Fibroblast of skin of scalp (primary cell): ENCODE results near the gene INPP4A.
A peak's percentile ranks its signal among the peaks of the same experiment; 100 is the strongest.

Experiments used
- DNase-seq: peaks from one replicate; pipeline ENCODE4 v3.0.0-alpha.2; 2013

The INPP4A gene

DNA sequence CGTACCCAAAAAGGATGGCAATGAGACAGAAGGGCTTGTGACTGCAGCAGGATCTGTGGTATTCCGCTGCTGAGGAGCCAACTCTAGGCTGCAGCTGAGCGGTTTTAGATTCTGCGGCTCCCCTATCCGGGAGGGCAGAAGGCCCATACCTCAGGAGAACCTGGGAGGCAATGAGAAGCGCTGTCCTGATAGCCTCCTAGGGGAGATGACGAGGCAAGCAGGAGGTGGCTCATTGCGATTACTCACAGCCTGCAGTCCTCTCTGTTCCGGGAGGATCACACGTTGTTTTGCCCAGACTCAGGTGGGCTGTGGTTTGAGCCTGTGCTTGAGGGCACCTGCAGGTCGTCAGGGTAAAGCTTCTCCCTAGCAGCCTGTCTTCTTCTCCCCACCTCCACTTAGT is 98.6 kb downstream of the INPP4A start:
- DNase-seq = no peak

DNA sequence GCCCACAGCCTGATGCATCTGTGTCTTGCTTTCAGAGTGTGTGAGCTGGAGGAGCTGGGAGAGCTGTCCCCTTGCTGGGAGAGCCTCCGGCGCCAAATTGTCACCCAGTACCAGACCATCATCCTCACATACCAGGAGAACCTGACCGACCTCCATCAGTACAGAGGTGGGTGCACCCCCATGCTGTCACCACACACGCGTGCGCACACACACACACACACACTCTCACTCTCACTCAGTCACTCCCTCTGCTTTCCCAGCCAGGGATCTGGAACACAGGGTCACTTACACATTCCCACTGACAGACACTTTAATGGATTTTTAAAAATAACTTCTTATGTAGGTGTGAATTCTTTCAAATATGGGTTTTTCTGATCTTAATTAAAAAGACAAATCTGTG is 99.2 kb downstream of the INPP4A start:
- DNase-seq = no peak

DNA sequence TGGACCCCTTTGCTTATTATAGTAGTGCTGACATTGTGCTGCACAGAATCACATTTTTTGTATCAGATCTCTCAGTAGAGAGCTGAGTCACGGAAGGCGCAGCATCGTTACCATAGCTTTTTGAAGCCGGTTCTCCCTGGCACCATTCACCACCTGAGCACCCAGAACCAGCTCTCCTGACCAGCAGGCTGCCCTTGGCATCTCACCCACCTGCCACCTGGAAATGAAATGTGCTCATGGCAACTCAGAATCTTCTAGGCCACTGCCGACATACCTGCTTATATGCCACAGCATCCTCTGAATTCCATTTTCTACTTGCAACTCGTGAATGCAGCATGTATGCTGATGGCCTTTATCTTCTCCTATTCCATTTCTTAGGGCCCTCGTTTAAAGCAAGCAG is 100.9 kb downstream of the INPP4A start:
- DNase-seq = no peak

DNA sequence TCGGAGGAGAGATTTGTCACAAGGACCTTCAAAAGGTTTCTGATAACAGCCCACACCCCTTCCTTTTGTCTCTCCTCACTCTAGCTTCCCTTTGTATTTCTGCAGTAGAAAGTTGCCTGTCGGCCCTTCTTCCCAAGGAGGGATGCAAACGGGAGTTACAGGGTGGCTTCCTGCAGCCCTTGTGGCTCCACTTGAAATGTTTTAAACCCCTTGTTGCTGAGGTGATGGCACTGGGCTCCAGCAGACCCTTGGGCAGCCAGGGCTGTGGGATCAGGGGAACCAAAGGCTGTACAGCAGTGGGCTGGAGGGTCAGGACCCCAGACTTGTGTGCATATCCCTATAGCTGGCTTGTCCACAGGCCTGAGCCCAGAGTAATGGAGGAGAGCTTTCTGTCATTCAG is 101.5 kb downstream of the INPP4A start:
- no peak for DNase-seq

DNA sequence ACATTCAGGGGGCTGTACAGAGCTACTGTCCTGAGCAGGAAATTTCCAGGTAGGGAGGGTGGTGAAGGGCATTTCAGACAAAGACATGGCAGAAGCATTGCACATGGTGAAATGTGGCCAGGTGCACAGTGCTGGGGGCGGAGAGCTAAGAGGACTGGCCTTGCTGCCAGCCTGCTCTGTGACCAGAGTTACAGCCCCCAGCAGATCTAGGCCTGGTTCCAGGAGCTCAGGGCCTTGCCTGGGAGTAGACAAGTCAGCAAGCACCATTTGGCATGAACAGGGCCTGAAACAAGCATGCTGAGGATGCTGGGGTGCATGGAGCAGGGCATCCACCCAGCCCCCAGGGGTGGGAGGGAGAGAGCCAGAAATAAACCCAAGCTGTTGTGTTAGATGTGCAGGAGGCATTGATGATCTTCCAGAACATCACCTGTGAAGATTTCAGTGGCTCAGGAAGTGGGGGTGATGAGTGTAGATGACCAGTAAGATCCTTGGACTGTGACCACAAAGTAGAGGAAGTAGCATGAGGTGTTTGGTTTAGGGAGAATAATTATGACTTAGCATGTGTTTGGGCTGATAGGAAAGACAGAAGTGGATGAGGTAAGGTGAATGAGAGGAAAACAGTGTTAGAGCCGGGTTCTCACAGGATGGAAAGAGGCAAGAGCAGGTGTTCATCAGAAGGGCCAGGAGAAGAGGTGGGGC is 102.6 kb downstream of the INPP4A start:
- no peak for DNase-seq

DNA sequence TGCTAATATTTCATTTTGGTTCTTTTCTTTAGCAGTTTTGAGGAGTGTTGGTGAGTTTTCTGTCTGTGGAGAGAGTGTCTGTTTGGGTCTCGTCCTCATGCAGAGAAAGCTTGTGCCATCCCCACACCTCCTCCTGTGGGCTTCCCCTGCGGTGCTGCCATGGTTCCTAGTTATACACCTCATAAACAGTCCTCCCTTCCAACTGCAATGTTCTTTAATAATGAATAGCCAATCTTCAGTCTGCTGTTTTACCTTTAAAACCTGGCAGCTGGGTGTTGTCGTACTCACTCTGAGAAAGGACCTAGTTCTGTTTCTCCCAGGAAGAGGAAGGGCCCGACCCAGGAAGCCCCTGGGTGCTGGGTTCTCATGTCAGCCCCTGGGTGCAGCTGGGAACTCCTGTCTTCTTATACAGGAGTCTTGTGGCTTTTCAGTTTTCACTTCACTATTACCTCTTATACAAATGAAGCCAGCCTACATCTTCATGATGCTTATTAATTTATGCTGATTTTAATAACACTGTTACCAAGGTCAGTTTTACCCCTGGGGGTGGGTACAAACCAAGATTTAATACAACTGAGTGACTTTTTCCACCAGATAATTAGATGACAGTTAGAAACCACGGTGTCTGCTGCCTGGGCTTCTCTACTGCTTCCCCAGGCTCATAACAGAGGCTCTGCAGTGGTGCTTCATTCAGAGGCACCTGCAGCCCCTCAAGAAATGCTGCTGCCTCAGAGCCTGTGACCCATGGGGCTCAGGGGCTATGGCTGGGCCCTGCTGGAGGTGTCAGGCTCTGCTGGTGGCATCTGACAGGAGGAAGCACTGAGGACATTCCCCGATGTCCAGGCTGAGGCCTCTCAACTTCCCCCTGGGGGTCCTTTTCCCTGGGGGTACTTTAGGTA is 104.5 kb downstream of the INPP4A start:
- DNase-seq = no peak

DNA sequence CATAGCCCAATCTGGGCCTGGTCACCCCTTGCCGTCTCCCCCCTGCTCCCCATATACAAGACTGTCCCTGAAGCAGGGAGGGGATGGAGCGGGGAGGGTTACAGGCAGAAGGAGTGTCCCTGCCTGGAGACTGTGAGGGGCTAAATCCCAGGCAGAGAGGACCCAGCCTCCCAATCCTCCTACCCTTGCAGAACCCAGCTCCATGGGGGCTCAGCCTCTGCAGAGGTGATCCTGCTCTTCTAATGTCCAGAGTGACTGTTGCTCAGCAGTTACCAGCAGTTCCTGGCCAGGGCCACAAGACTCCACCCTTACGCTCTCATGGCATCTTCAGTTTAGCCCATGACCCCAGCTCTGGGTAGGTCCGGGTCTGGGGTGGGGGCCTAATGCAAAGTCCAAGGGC is 105.5 kb downstream of the INPP4A start:
- DNase-seq = no peak

DNA sequence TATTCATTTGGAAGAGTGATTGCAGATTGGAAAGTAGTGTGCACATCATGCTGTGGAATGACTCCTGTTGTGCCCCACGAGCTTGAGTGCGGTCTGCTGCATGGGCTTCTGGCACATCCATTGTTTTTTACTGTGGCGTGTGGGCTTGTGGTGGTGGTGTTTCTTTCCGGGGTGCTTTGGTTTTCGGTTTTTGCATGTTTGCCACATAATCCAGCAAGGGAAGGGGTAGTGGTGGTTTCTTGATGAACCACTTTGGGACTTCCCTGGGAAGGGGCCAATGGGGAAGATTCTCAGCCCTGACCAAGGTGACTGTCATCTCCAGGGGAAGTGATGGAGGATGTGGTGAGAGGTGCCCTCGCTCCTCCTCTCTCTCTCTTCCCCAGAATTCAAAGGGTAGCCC is 106.7 kb downstream of the INPP4A start:
- DNase-seq = no peak

DNA sequence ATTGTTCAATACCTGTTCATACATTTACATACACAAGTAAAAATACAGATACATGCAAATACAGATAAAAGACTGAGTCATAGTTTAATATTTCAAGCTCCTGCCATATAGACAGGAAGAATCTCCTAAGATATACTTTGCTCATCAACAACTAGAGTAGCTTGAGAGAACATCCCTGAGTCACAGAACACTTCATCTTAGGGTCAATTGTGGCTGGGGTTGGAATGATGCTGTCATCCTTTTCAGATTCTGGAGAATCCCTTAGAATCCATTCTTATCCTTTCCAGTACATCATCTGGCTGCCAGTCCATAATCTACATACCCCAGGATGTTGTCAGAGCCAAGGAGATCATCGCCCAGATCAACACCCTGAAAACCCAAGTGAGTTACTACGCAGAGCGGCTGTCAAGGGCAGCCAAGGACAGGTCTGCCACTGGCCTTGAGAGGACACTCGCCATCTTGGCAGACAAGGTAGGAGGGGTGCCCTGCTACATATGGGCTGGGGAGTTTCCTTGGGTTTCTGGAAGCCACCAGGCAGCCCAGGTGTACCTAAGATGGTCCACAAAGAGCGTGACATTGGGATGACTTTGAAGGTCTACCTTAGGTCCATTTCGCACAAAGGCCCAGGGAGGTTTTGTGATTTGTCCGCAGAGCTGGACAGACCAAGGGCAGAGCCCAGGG is 108.0 kb downstream of the INPP4A start:
- peak; percentile 29 for DNase-seq

DNA sequence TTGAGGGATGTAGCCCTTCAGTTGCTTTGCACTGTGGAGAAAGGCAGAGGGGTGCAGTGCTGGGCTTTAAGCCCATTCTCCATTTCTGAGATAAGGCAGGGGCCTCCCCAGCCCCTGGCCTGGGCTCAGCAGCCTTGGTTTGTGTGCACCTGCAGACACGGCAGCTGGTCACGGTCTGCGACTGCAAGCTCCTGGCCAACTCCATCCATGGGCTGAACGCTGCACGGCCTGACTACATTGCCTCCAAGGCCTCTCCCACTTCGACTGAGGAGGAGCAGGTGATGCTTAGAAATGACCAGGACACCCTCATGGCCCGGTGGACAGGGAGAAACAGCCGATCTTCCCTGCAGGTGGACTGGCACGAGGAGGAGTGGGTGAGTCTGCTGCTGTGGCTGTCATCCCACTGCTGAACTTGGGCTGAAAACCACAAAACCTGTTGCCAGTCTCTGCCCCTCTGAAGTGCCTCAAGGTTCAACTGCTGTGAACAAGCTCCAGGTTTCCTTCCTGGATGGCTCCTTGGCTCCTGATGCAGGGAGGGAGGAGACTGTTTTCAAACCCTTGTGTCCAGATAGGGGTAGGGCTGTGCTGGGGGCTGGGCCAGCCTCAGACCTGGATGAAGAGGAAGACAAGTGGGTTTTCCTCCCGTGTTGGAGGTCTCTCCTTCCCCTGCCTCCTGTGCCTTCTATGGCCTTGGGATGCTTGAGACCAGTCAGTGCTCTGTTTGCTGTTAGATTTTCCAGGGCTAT is 109.6 kb downstream of the INPP4A start:
- no peak for DNase-seq

DNA sequence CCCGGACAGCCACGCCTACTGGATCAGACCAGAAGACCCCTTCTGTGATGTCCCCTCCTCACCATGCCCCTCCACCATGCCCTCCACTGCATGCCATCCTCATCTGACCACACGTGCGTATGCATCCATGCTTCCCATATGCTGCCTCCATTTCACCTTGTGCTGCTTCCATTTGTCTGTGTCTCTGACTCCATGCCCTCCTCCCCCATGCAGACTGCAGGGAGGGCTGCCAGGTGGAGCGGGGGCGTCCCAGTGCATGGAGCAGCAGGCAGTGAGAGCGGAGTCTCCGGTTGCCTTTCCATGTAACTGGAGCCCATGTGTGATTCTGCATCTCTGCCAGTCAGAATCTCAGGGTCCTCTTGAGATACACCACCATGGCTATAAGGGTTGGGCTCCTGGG is 111.0 kb downstream of the INPP4A start:
- no peak for DNase-seq

DNA sequence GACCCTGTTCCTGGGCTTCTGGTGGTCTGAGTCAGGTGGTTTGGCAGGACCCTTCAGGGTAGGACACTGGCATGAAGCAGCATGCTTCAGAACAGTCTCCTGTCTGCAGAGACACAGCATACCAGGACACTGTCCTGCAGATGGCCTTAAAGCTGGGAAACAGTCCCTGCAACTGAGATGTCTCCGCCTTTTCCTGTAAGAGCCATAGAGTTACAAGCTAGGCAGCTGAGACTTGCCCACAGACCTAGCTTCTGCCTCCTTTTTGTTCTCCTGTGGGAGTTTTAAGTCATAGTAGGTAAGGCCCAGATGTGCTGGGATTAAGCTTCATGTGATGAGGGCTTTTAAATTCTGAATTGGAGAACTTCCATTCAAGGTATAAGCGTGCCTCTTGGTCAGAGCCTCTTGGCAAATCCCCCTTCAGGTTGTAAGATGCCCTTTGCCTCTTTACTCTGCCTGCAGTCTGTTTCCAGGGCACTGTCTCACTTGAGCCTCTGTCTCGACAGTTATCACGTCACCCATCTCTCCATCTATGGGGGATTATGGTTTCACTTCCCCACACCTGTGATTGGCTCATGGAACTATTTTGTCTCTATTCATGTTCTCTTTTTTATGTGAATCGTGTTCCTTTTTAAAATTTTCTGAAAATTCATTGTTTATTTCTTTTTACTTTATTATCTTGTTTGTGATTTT is 111.8 kb downstream of the INPP4A start:
- no peak for DNase-seq

DNA sequence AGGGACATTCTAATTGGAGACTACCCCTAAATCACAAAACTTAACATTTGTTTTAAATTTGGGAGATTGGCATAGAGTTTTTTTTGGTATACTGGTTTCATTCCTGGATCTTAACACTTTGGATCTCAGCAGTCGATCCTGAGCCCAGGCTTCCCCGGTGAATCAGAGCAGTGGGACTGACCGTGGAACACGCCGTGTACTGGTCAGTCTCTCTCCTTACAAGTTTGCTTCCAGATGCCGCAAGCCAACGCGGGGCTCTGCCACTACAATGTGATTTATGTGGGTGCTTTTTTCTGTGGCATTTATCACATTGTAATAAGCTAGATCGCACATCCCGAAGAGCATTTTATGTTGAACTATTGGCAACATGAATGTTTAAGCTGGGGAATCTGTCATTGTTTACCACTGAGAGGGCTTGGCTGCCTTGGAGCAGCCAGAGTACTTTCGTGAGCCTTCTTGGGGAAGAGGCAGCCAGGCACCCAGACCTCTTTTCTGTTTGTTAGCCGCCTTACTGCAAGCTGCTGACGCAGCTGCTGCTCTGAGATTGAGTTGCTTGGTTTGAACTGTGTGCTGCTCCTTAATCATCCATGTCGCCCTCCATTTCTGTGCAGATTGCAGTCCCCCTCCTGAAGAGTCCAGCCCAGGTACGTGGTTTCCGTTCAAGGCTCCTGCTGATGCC is 114.3 kb downstream of the INPP4A start:
- DNase-seq = no peak

DNA sequence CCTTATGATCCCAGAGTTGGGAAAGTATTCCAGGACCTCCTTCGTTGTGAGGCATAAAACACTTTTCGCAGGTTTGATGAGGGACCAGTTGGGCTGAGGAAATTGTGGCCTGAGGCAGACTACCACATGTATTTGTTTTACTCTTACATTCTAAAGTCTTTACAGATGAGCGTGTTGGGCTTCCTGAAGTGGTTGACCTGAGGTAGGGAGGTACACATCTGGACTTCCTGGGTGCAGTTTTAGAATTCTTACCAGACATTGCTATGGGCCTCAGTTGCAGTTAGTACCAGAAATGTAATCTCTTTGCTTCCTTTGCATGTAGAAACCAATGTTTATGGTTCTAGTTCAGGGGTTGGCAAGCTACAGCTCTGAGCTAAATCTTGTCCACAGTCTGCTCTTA is 114.9 kb downstream of the INPP4A start:
- DNase-seq = no peak

DNA sequence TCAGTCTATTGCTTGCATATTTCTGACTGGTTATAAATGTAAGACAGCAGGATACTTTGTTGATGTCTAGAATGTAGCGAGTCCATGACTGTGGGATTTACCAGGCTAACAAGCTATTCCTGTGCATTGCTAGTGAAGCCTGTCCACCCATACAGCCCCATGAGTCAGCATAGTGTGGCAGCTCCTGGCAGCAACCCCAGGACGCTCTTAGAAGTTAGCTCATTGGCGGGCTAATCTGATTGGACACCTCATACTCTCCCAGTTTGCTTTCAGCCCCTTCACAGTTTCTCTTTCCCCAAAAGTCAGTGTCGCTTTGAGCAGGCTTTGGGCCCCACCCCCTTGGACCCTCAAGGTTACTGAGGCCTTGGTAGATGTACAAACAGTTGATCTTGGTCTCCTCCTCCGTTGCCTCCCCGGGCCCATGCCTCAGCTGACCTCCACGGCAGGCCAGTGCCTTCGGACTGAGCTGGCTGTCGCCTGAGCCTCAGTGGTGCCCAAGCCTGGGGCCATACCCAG is 115.7 kb downstream of the INPP4A start:
- DNase-seq = peak; percentile 72

DNA sequence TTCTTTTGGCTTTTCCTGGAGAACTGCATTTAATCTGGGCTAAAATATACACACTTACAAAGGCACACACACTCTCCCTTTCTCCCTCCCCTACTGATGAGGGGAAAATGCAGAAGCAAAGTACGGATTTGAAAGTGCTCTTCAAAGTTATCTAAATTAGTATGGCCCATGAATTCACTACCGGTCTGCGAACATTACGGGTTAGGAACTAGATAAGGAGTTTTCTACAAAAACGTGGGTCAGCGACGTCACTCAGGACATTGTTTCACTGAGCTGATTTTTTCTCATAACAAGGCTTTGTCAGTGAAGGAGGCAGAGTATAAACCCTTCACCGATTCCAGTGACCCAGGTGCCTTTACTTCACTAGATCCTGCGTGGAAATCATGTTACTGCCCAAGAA is 116.4 kb downstream of the INPP4A start:
- DNase-seq = no peak

DNA sequence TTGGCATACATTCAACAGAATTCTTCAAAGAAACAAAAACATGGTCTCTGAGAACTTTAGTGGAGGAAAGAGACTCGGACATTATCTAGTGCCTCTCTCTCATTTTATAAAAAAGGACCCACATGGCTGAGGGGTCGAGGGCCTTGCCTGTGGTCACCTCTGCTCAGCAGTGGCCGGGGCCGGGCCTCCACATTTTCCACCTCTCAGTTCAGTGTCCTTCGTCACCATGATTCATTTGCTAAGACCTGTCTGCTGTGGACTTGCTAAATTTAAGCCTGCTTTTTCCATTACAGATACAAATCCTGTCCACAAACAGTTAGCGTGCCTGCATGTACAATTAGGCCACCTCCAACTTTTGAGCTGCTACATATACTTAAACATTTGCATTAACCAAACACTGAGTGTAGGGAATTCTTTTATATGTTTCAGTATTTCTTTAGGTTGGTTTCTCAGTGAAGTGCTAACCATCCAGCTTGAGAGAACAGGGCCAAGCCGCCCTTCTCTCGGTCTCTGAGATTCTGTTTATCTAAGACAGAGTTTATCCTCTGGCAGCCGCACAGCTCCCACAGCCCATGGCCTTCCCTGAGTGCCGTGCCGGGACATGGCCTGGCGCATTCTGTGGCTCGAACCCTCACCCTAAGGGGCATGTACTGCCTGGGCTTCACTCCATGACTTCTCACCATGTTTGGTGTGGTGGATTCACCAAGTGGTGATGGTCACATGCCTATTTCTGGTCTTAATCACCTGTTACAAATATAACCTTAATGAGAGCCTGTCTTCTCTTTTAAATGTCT is 117.4 kb downstream of the INPP4A start:
- DNase-seq = no peak

DNA sequence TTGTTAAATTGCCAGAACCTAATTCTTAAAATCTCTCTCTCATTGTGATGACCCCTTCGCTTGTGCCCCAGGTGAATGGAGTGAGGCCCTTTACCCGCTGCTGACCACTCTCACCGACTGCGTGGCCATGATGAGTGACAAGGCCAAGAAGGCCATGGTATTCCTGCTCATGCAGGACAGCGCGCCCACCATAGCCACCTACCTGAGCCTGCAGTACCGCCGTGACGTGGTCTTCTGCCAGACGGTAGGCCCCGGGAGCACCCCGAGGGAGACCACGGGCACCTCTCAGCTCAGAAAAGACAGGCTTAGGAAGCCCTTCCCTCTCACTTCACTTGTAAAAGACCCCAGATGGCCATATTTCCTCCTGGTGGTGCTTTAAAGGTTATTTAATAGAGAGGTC is 118.7 kb downstream of the INPP4A start:
- no peak for DNase-seq

DNA sequence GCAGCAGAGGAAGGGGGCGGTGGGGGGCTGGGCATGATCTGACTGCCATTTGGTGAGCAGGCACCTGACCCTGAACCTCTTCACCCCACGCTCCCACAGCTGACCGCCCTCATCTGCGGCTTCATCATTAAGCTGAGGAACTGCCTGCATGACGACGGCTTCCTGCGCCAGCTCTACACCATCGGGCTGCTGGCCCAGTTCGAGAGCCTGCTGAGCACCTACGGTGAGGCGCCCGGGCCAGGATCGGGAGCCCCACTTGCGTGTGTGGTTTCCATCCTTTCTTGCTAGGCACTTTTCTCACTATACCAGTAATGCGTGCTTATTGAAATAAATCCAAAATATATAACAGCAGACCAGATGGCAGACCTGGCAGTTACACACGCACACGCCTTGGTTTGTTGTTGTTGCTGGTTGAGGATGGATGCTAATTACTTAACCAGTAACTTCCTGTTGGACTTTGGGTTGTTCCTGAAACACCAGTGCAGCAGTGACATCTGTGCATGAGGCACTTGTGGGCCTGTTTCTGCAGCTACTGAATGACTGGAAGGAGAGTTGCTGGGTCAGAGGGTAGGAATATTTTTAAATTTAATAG is 120.0 kb downstream of the INPP4A start:
- DNase-seq = no peak

DNA sequence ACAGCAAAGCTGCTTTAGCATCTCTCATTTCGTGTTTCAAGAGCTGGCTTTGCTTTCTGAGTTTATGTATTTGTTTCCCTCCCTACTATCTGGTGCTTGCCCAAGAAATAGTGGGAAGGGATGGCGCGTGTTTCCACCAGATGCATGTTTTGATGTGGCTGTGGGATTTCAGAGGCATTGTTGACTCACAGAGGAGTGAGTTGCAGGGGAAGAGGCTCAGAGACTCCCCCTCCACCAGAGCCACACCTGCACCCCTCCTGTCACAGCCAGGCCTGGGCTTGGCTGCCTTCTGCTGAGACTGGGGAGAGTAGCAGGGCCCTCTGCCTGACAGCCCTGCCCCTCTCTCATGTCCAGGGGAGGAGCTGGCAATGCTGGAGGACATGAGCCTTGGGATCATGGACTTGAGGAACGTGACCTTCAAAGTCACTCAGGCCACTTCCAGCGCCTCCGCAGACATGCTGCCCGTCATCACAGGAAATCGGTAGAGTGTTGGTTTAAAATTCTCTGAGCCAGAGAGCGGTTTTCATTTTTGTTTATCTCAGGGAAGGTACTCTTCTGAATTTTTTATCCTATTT is 120.7 kb downstream of the INPP4A start:
- DNase-seq = no peak
